Adrenal gland (tissue), 12 donors: Measurements from ENCODE around the gene SWT1. TPM values are rescaled to one million over a fixed set of nuclear protein-coding genes. Genes with fewer than 3 reads are reported as not detected.

Source experiments
- DNase-seq, 7 donors: peaks; one replicate each; pipeline ENCODE4 v3.0.0-alpha.2; 2019 to 2020
- H3K27ac ChIP-seq, 5 donors: fragments of 200-600 bp; sonication (generic) in 4 of 5; 1 replicate in 3 of 5; 2 replicates in 2 of 5; pipeline versions ENCODE4 v1.5.1 to v1.8.0; 2016 to 2020; ENCODE audit warnings: mild to moderate bottlenecking in 1 of 5
- H3K27me3 ChIP-seq: fragments of 200-600 bp; 2 replicates; pipeline ENCODE4 v1.8.0; 2021
- H3K36me3 ChIP-seq, 2 donors: fragments of 200-600 bp; replicated peaks in 1 of 2; 1 replicate in 1 of 2; 2 replicates in 1 of 2; pipeline versions ENCODE4 v1.5.1 to v1.8.0; 2018 to 2022
- H3K4me1 ChIP-seq, 2 donors: fragments of 200-600 bp; replicated peaks in 1 of 2; 1 replicate in 1 of 2; 2 replicates in 1 of 2; pipeline versions ENCODE4 v1.5.1 to v1.8.0; 2018 to 2021
- H3K4me3 ChIP-seq, 4 donors: fragments of 200-600 bp; sonication (generic) in 3 of 4; one replicate each; pipeline ENCODE4 v1.5.1; 2016 to 2018
- H3K9me3 ChIP-seq, 3 donors: fragments of 200-600 bp; sonication (generic) in 1 of 3; replicated peaks in 1 of 3; 1 replicate in 2 of 3; 2 replicates in 1 of 3; pipeline versions ENCODE4 v1.5.1 to v1.8.0; 2016 to 2021
- CTCF ChIP-seq, 6 experiments: fragments of 450-650 bp in 4 of 6; fragments of 200-600 bp in 2 of 6; sonication (generic) in 1 of 6; IDR thresholded peaks; 1 replicate in 5 of 6; 2 replicates in 1 of 6; pipeline versions ENCODE4 v1.5.1 to v1.8.0; 2016 to 2021; ENCODE audit warnings: antibody characterized with exemption in 6 of 6, mild to moderate bottlenecking in 2 of 6, moderate library complexity in 1 of 6
- POLR2A ChIP-seq, 2 donors: fragments of 450-650 bp; IDR thresholded peaks; one replicate each; pipeline ENCODE4 v1.6.1; 2017; ENCODE audit warnings: antibody characterized with exemption in 2 of 2, mild to moderate bottlenecking in 2 of 2, moderate library complexity in 1 of 2
- WGBS, 4 donors: extraction: QIAGEN DNeasy Blood & Tissue Kit in 2 of 4; methylation state at CpG; one replicate each; pipeline versions ENCODE4 v1.1.5 to v1.1.7; 2013 to 2017; 5-methylcytosine and 5-hydroxymethylcytosine counted together
- intact Hi-C, 2 donors: fragments of 100-400 bp; cut with DNase I; formaldehyde crosslinking; loops; one replicate each; pipeline versions ENCODE4 v1.14.1 to v1.15.0; 2022 to 2023
- polyA plus RNA-seq, 3 donors: library from polyadenylated mRNA; stranded (reverse); fragments of 200-250 nt in 2 of 3; fragments of 350-450 nt in 1 of 3; fragmentation: Illumina TruSeq in 1 of 3; extraction: RNeasy Lipid Tissue Mini Kit (QIAGEN cat#74804) in 1 of 3; gene quantifications; one replicate each; pipeline ENCODE4 v1.2.3, GENCODE V29; 2013 to 2014
- total RNA-seq, 9 donors: library from RNA; depleted of rRNA in 4 of 9; stranded (reverse); fragments of >200 nt in 4 of 9; fragments of 120-200 nt in 1 of 9; fragmentation: NEBNext Ultra II Directional in 1 of 9; extraction: Animal tissue kit (Norgen Biotek cat#: 25700) in 1 of 9; gene quantifications; one replicate each; pipeline versions ENCODE4 v1.1.0 to v1.2.4, GENCODE V29; 2013 to 2023
- donor health status: healthy with polysubstance abuse.
- donor health status: Bipolar disorder and iron deficiency.
- donor health status: DM: yes; HTN: yes; CAD: no.
- donor health status: DM: no; HTN: no; CAD: no.
- donor health status: DM: no; HTN: no; CAD: no.
- donor health status: DM: yes; HTN: yes; CAD: no.

The SWT1 gene
- total and polyA plus RNA-seq, 12 donors, result 1.9 to 11.0 (median 5.6) TPM

GRCh38 chr1:185311589-185312225 lies 154.7 kb downstream of the SWT1 start:
- Histone ChIP-seq H3K27ac (no peak overlapping the region), H3K9me3 (no peaks in the 10 kb centered on the region), H3K27me3 (no peaks in the 10 kb centered on the region), H3K4me3 (no peak overlapping the region), H3K36me3 (peaks cover 0 to 37% of the 10 kb centered on the region in 2 donors), H3K4me1 (peaks cover 14 to 54% of the 10 kb centered on the region in 2 donors)
- intact Hi-C loops, result loop anchor here in 1 of 2 donors (10.0 kb wide), 1 partner anchor 363 kb away; no protein-coding TSS in a partner anchor
- no peak for DNase-seq
- TF ChIP-seq POLR2A (IDR thresholded peaks at IDR 0.05), result no peak
- no peak for TF ChIP-seq CTCF (IDR thresholded peaks at IDR 0.05)

GRCh38 chr1:185312361-185313138 lies 155.6 kb downstream of the SWT1 start:
- Histone ChIP-seq H3K36me3 (peaks cover 0 to 29% of the 10 kb centered on the region in 2 donors), H3K4me3 (no peak overlapping the region), H3K27me3 (no peaks in the 10 kb centered on the region), H3K9me3 (no peaks in the 10 kb centered on the region), H3K27ac (no peak overlapping the region), H3K4me1 (peaks cover 14 to 54% of the 10 kb centered on the region in 2 donors)
- WGBS, 4 donors, result 86 to 89% (median 87%) methylated on average over 4 of the region's 4 CpGs
- TF ChIP-seq CTCF (IDR thresholded peaks at IDR 0.05) (no peak), POLR2A (IDR thresholded peaks at IDR 0.05) (no peak)
- DNase-seq, result no peak
- intact Hi-C loops, result loop anchor here in 1 of 2 donors (10.0 kb wide), 1 partner anchor 362 kb away; no protein-coding TSS in a partner anchor

- Histone ChIP-seq H3K36me3 (peaks cover 0 to 11% of the 10 kb centered on the region in 2 donors), H3K27ac (no peak overlapping the region), H3K27me3 (no peaks in the 10 kb centered on the region), H3K9me3 (no peaks in the 10 kb centered on the region), H3K4me3 (peak overlapping the region in 1 of 4 donors; percentile 18), H3K4me1 (peaks cover 14 to 60% of the 10 kb centered on the region in 2 donors)
- intact Hi-C loops, result loop anchor here in 1 of 2 donors (10.0 kb wide), 1 partner anchor 360 kb away; no protein-coding TSS in a partner anchor
- TF ChIP-seq CTCF (IDR thresholded peaks at IDR 0.05) (no peak), POLR2A (IDR thresholded peaks at IDR 0.05) (no peak)
- WGBS, 4 donors, result 28 to 42% (median 37%) methylated on average over 1 of the region's 1 CpG
- no peak for DNase-seq
Observed at GRCh38 chr1:185314411-185314810, 157.4 kb downstream of the SWT1 start.

GRCh38 chr1:185315445-185316071 lies 158.6 kb downstream of the SWT1 start:
- Histone ChIP-seq H3K4me3 (peak overlapping the region; percentile 67 to 95 (median 90)), H3K4me1 (peaks cover 12 to 55% of the 10 kb centered on the region in 2 donors), H3K27me3 (no peaks in the 10 kb centered on the region), H3K9me3 (no peaks in the 10 kb centered on the region), H3K36me3 (peaks cover 0 to 3% of the 10 kb centered on the region in 2 donors), H3K27ac (peak overlapping the region in 3 of 5 donors; percentile 91 to 98 (median 94))
- WGBS, 4 donors, result 12 to 27% (median 20%) methylated on average over 8 of the region's 8 CpGs
- no peak for TF ChIP-seq POLR2A (IDR thresholded peaks at IDR 0.05)
- no peak for TF ChIP-seq CTCF (IDR thresholded peaks at IDR 0.05)
- intact Hi-C loops, result loop anchor here in 1 of 2 donors (10.0 kb wide), 1 partner anchor 359 kb away; no protein-coding TSS in a partner anchor
- DNase-seq, result no peak
